GM18505 (cell line): ENCODE results near the gene ACOT6.
A peak's percentile ranks its signal among the peaks of the same experiment; 100 is the strongest.
"Not testable (repeated sequence)": the region's sequence is repeated elsewhere in the genome, so short reads cannot be mapped to it uniquely, and the experiment has no call there.

ENCODE experiments used
- ATAC-seq: cut with Tn5 transposase; IDR thresholded peaks from one replicate; pipeline ENCODE4 v1.9.1; 2021; ENCODE audit not compliant: unreplicated experiment
- POLR2A ChIP-seq: IDR thresholded peaks from 4 replicates; pipeline ENCODE4 v1.6.1; 2011; ENCODE audit warnings: borderline replicate concordance; ENCODE audit not compliant: insufficient read depth, insufficient read length; ENCODE audit errors: extremely low read depth

ACOT6 gene, protein sequence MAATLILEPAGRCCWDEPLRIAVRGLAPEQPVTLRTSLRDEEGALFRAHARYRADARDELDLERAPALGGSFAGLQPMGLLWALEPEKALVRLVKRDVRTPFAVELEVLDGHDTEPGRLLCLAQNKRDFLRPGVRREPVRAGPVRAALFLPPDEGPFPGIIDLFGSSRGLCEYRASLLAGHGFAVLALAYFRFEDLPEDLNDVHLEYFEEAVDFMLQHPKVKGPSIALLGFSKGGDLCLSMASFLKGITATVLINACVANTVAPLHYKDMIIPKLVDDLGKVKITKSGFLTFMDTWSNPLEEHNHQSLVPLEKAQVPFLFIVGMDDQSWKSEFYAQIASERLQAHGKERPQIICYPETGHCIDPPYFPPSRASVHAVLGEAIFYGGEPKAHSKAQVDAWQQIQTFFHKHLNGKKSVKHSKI

DNA sequence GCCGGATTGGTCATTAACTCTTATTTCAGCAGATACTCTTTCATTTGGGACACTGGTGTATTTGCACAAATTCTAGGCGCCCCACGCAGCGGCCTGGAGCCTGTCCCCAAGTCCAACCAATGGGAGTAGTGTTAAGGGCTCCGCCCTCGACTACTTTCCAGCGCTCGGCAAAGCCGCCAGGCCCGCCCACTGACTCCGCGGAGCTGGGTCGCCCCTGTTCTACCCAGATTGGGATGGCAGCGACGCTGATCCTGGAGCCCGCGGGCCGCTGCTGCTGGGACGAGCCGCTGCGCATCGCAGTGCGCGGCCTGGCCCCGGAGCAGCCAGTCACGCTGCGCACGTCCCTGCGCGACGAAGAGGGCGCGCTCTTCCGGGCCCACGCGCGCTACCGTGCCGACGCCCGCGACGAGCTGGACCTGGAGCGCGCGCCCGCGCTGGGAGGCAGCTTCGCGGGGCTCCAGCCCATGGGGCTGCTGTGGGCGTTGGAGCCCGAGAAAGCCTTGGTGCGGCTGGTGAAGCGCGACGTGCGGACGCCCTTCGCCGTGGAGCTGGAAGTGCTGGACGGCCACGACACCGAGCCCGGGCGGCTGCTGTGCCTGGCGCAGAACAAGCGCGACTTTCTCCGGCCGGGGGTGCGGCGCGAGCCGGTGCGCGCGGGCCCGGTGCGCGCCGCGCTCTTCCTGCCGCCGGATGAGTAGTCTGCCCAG is at the start of gene ACOT6:
ACOT6 (plus strand) TSS at position 179 of the 707 bp plus-strand sequence; CDS start at position 234, 55 bp downstream.
- TF ChIP-seq POLR2A, result peak; percentile 52
- peak; percentile 60 for ATAC-seq

DNA sequence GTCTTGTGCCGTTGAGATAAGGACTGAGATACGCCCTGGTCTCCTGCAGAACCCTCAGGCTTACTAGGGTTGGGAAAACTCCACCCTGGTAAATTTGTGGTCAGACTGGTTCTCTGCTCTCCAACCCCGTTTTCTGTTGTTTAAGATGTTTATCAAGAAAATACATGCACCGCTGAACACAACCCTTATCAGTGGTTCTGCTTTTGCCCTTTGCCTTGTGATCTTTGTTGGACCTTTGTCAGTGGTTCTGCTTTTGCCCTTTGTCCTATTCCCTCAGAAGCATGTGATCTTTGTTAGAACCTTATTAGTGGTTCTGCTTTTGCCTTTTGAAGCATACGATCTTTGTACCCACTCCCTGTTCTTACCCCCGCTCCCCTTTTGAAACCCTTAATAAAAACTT is 49.6 kb upstream of the ACOT6 start:
- ATAC-seq, result not testable (repeated sequence)

DNA sequence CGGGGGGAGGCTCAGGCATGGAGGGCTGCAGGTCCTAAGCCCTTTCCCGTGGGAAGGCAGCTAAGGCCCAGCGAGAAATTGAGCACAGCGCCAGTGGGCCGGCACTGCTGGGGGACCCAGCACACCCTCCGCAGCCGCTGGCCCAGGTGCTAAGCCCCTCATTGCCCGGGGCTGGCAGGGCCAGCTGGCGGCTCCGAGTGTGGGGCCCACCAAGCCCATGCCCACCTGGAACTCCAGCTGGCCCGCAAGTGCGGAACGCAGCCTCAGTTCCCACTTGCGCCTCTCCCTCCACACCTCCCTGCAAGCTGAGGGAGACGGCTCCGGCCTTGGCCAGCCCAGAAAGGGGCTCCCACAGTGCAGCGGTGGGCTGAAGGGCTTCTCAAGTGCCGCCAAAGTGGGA is 45.9 kb upstream of the ACOT6 start:
- not testable (repeated sequence) for ATAC-seq

DNA sequence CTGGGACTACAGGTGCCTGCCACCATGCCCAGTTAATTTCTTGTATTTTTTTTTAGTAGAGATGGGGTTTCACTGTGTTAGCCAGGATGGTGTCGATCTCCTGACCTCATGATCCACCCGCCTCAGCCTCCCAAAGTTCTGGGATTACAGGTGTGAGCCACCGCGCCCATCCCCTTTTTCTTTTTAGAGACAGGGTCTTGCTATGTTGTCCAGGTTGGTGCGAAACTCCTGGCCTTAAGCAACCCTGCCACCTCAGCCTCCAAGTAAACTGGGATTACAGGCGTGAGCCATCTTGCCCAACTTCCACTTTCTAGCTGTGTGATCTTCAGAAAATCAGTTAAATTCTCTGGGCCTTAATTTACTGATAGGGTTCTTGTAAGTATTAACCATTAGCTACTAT is 45.4 kb upstream of the ACOT6 start:
- ATAC-seq, result not testable (repeated sequence)

DNA sequence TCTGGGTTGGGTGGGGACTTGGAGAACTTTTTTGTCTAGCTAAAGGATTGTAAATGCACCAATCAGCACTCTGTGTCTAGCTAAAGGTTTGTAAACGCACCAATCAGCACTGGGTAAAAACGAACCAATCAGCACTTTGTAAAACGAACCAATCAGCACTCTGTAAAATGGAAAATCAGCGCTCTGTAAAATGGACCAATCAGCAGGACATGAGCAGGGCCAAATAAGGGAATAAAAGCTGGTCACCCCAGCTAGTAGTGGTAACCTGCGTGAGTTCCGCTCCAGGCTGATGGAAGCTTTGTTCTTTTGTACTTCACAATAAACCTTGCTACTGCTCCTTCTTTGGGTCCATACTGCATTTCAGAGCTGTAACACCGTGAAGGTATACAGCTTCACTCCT is 45.0 kb upstream of the ACOT6 start:
- no peak for ATAC-seq
- no peak for TF ChIP-seq POLR2A

DNA sequence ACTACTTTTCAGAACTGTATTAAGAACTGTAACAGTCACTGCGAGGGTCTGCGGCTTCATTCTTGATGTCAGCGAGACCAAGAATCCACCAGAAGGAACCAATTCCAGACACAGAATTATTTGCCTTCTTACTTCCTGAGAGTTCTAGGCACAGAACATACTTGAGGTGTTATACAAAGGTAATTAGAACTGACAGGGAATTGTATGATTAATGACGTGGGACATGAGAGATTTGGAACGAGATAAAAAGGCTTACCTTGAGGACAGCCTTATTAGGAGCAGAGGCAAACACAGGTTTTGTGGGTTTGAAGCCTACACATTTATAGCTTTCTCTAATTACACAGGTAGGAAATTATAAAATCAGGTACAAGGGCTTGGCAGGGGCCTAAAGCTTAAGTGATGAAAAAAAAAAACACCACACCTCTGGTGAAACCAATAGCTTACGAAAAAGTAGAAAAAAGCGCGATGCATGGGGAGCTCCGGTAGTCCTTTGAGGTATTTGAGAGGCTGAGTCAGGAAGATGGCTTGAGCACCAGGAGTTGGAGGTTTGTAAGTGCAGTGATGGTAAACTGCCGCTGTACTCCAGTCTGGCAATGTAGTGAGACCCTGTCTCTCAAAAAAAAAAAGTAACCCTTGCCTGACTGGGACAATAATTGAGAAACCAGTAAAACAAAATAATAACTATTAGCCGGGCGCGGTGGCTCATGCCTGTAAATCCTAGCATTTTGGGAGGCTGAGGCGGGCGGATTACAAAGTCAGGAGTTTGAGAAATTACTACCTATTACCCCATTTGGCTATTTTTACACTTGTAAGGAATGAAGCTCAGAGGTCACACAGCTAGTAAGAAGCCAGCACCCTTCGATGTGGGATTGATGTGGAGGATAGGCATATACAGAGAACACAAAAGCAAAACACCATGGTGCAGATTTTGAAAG is 44.1 kb upstream of the ACOT6 start:
- TF ChIP-seq POLR2A, result no peak
- no peak for ATAC-seq

DNA sequence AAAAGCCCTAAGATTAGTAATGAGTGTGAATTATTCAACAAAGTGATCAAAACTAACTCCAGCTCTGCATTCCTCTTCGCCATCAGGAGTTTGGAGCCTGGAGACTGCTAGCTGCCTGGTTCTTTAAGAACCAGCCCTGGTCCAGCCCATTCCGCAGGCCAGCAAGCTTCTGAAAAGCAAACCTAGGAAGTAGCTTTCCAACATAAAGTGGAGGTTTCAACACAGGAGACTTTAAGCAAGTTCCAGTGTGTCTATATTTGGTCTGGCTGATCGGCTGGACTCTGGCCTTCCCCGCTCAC is 43.5 kb upstream of the ACOT6 start:
- not testable (repeated sequence) for ATAC-seq

DNA sequence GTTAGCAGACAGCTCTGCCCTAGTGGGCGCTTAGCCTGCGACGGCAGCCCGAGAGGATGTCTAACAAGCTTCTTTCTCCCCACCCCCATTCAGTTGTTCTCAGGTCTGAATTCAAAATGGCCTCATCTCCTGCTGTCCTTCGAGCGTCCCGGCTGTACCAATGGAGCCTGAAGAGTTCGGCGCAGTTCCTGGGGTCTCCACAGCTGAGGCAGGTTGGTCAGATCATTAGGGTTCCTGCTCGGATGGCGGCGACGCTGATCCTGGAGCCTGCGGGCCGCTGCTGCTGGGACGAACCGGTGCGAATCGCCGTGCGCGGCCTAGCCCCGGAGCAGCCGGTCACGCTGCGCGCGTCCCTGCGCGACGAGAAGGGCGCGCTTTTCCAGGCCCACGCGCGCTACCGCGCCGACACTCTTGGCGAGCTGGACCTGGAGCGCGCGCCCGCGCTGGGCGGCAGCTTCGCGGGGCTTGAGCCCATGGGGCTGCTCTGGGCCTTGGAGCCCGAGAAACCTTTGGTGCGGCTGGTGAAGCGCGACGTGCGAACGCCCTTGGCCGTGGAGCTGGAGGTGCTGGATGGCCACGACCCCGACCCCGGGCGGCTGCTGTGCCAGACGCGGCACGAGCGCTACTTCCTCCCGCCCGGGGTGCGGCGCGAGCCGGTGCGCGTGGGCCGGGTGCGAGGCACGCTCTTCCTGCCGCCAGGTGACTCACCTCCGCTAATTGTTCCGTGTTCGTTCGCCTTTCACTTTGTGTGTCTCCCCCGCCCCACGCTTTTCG is 42.9 kb upstream of the ACOT6 start, which contains the start of gene ACOT2:
ACOT2 (plus strand) TSS at position 29 of the 774 bp plus-strand sequence; CDS start at position 57, 28 bp downstream.
- peak; percentile 63 for ATAC-seq
- peak; percentile 40 for TF ChIP-seq POLR2A

DNA sequence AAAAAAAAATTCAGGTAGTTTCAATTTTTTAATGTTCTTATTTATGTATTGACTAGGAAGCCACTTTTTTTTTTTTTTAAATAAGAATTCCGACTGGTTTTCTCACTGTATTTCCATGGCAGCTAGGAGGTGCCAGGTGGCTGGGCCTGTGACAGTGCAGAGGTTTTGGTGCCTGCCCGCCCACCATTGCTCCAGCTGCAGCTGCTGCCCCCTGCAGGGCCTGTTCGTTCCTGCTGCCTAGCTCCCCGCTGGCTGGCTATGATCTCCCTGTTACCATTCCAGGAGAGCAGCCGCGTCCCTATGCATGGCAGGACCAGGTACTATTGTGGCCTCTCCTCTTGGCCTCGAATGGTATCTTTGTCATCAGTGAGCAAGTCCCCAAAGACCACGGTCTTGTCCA is 41.4 kb upstream of the ACOT6 start:
- peak; percentile 47 for ATAC-seq

DNA sequence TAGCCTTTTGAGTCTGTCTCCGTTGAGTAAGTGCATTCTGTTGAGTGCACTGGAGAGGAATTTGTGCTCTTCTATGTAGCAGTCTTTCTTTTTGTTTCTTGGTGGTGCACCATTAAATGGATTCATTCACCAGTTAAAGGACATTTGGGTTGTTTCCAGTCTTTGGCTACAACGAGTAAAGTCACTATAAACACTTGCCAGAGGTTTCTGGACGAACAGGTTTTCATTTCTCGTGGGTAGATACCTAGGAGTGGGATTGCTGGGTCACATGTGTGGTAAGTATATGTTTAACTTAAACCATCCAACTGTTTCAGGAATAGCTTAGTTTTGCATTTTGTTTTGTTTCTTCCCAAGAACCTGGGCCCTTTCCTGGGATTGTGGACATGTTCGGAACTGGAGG is 39.3 kb upstream of the ACOT6 start:
- not testable (repeated sequence) for ATAC-seq

DNA sequence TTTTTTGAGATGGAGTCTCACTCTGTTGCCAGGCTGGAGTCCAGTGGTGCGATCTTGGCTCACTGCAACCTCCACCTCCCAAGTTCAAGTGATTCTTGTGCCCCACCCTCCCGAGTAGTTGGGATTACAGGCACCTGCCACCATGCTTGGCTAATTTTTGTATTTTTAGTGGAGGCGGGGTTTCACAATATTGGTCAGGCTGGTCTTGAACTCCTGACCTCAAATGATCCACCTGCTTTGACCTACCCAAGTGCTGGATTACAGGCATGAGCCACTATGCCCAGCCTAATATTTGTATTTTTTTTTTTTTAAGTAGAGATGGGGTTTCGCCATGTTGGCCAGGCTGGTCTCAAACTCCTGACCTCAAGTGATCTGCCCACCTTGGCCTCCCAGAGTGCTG is 38.6 kb upstream of the ACOT6 start:
- ATAC-seq, result not testable (repeated sequence)

DNA sequence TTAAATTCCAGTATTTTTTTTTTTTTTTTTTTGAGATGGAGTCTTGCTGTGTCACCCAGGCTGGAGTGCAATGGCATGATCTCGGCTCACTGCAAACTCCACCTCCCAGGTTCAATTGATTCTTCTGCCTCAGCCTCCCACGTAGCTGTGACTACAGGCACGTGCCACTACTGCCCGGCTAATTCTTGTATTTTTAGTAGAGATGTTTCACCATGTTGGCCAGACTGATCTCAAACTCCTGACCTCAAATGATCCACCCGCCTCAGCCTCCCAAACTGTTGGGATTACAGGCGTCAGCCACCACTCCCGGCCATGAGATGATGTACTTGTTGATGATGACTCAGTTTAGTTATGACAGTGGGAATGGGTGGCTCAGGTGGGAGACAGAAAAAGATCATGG is 38.1 kb upstream of the ACOT6 start:
- not testable (repeated sequence) for ATAC-seq

DNA sequence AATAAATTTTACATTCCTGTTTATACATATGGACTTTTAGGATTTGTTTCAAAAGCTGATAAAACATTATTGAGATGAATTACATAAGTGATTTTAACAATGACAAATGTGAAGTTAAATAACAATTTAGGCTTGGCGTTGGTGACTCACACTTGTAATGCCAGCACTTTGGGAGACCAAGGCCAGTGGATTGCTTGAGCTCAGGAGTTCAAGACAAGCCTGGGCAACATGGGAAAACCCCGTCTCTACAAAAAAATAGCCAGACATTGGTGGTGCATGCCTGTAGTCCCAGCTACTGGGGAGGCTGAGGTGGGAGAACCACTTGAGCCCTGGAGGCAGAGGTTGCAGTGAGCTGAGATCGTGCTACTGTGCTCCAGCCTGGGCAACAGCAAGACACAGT is 35.9 kb upstream of the ACOT6 start:
- TF ChIP-seq POLR2A, result no peak

DNA sequence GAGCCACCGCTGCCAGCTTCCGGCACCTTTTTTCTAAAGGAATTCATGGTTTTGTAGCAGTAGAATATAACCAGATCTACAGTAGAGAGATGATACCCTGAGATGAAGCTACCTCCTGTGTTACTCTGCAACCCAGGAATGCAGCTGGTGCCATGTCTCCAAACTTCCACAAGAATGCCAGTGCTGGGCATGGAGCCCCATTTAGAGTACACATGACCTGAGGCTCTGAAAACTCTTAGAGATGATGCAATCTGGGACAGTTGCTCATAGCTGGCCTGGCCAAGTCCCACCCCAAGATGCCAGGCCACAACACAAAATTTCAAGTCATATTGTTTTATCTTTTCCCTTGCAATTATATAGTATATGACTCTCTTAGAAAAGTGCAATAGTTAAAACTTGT is 35.1 kb upstream of the ACOT6 start:
- not testable (repeated sequence) for ATAC-seq

More for the DNA sequence above, 35.9 kb upstream of the ACOT6 start:
- no peak for ATAC-seq

DNA sequence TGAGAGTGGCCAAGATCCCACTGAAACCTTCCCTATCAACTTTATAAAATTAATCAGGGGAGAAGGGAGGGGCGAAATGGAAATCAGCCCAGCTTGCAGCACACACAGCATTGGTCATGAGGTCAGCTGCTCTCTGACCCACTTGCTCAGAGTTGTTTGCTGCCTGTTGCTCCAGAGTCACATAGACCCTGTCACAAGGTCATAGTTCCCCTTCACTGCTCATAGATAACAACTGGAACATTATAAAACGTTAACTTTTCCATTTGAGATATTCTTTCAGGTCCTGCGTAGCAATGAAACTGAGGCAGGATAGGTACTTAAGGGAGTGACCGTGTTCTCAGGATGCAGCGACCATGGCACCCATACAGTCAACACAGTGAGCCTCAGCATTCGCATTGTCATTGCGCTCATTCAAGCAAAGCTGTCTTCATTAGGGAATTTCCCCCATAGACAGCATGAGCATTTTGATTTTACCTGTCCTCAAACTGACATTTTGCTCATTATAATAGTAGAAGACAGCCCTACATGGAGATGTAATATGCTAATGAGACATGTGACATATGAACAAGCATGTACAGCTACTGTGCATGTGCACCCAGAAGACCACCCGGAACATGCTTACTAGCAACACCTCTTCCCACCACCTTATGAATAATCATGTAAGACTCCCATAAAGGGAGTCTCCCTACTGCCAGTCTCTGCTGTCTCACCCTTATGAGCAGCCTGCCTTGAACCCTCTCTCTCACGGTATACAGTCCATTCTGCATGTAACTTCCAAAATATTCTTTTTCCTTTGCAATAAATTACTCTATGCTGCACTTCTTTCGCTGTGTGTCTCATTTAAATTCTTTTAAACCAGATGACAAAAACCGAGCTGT is 30.0 kb upstream of the ACOT6 start:
- ATAC-seq, result not testable (repeated sequence)
